GM19324 (cell line): ENCODE results near the gene DEFB114.
"Not testable (repeated sequence)": the region's sequence is repeated elsewhere in the genome, so short reads cannot be mapped to it uniquely, and the experiment has no call there.

Source experiments
- ATAC-seq: cut with Tn5 transposase; IDR thresholded peaks from one replicate; pipeline ENCODE4 v1.9.1; 2021; ENCODE audit warnings: mild to moderate bottlenecking, moderate library complexity; ENCODE audit not compliant: unreplicated experiment, low FRiP score

The DEFB114 gene, protein sequence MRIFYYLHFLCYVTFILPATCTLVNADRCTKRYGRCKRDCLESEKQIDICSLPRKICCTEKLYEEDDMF

DNA sequence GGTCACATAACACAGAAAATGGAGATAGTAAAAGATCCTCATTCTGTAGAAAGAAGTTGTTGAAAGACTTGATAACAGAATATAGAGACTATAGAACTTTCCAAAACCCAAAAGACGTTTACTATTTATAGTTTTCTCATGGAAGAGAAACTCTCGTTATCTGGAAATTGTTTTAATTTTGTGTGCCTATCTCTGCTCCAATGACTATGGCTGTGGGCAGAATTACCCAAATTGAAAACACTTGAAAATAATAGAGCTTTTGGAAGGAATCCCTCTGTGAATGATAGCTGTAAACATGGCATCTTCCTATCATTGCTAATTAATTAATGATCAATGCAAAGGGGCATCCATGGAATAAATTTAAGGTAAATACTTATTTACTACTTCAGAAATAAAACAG lies at the start of gene DEFB114:
DEFB114 (minus strand) TSS at position 101 of the 400 bp plus-strand sequence; CDS start at position 42, 59 bp downstream.
- no peak for ATAC-seq

GRCh38 chr6:50007819-50008218 lies 43.9 kb upstream of the DEFB114 start:
- ATAC-seq = no peak

GRCh38 chr6:50003139-50003538 lies 39.2 kb upstream of the DEFB114 start:
- ATAC-seq = no peak

DNA sequence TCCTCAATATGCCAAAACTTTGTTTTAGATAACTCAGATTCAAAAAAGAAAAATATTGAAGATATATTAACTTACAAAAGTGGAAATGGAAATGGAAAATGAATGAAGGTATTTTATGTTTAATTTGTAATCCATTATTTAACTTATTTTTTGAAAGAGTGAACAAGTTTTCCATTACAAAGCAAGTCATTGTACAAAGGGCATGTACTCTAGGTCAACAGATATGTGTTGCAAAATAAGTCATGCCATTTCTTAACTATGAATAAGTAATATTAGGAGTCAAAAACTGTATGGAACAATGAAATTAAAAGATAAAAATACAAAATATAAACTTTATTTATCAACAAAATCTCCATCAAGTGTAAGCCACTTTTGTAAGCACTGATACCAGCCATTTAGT lies 31.3 kb upstream of the DEFB114 start:
- no peak for ATAC-seq

GRCh38 chr6:49988900-49989299 lies 24.9 kb upstream of the DEFB114 start:
- no peak for ATAC-seq

GRCh38 chr6:49987749-49988148 lies 23.8 kb upstream of the DEFB114 start:
- no peak for ATAC-seq

GRCh38 chr6:49986551-49986950 lies 22.6 kb upstream of the DEFB114 start:
- ATAC-seq = no peak

- no peak for ATAC-seq
Measured at GRCh38 chr6:49982046-49982445, 18.1 kb upstream of the DEFB114 start.

DNA sequence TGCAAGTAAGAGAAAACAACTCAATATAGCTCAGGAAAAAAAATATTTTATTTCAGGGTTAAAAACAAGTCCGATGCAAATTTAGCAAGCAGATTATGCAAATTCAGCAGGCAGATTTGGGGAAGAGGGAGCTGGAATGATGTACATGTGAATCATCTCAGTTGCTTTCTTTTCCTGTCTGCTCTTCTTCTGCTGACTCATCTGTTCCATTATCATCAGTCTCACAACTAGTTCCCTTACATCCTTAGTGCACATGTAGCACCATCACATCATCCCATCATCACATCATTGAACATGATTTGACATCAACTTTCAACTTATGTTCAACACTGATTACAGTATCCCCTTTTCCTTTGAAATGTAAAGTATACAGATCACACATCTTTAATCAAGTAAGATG lies 16.9 kb upstream of the DEFB114 start:
- peak; percentile 44 for ATAC-seq

DNA sequence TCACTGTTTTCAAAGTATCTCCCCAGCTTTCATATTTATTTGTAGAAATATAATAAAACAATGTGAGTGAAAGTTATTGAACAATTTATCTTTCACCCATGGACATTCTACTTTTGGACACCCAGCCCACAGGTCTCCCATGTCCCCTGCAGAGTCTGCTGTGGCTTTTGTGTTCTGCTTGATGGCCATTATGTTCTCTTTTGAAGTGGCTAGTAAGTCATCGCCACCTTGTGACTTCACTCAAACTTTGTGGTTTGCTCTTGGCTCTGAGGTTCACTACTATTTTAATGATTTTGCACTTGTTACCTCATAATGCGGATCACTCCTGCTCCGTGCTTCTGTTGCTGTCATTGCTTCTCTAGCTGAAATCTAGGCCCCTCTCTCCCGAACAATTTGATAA lies 15.6 kb upstream of the DEFB114 start:
- ATAC-seq = peak; percentile 53

DNA sequence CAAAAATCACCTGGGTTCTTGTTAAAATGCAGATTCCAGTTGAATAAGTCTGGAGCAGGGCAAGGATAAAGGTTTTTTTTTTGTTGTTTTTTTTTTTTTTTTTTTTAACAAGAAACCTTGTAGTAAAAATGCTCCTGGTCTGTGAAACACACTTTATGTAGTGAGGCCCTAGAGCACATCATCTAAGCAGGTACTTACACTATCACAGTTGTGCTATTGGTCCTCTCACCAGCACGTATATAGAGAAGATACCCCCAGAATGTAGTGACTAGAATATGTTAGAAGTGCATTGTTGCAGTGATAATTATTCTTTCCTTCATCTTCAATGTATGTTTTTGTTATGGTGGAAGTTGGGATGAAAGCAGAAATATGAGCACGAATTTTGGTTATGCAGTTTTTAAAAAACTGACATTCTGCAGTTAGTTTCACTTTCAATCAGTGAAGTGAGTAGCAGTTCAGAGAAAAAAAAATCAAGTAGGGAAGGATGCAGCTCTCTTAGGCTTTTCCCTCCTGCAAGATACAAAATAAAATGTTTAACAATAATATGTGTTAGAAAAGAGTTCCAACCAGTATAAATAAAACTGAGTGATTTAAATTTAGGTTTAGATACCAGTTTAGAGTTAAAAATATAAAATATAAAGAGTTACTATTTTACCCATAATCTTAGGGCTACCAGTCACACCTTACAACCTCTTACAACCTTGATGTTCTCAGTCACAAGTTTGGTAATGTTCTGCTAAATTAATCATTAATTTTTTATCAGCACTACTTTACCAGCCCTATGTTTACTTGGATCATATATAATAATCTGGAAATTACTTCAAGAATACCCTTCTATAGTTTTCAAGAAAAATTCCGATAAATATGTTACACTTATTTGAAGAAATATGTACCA lies 14.6 kb upstream of the DEFB114 start:
- ATAC-seq = peak; percentile 56

DNA sequence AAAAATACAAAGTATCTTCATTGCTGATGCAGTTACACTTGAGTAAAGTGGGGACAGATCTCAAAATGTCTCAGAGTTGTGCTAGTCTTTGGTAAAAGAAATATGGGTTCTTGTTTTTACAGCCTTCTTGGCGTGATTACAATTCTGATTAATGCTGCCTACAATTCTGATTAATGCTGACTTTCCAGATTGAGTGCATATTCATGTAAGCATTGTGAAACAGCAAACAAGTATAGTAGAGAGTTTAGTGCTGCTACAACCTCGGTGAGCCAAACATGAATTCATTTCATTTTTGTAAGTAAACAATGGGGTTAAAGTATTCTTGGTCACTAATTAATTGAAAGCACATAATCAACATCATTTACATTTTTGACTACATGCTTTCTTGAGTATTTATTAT lies 5.6 kb upstream of the DEFB114 start, which contains the start of gene DEFB113:
DEFB113 (minus strand) TSS at position 21 of the 400 bp plus-strand sequence; CDS start at position 21, 0 bp downstream.
- no peak for ATAC-seq

- ATAC-seq = no peak
Measured at GRCh38 chr6:49966823-49967222, 2.9 kb upstream of the DEFB114 start.

GRCh38 chr6:49966334-49966733 lies 2.4 kb upstream of the DEFB114 start:
- ATAC-seq = no peak

DNA sequence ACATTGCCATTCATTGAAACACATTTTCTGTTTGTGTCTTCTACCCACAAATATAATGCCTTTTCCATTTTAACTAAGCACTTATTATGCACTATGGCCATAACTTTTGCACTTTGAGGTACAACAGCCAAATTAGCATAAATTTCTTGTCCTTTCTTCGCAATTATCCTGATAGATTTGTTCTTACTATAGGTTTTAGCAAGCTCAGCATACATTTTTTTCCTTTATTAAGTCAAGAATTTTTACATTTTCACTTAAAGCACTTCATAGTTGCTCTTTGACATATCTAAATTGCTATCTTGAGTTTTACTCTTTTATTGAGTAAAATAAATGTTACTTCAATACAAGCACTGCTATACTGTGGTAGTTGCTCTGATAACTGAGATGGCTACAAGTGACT lies 5.8 kb downstream of the DEFB114 start:
- no peak for ATAC-seq

- no peak for ATAC-seq
Measured at GRCh38 chr6:49955847-49956246, 8.1 kb downstream of the DEFB114 start.

DNA sequence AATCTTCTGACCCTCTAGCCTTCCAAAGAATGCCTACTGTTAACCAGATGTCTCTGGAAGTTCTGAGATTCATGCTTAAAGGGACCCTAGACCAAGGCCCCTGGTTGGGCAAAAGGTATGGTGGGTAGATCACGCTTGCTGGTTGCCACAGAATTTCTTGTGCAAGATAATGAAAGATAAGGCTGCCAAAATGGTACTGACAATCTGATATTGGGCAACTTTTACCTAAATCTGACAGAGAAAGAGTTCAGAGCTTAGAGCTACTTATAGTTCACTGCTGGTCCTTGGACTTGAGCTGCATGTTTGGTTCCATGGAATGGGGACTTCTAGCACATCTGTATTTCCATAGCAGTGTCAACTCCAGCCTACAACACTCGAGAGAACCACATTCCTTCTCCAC lies 12.0 kb downstream of the DEFB114 start:
- no peak for ATAC-seq

GRCh38 chr6:49950415-49950751 lies 13.6 kb downstream of the DEFB114 start:
- ATAC-seq = no peak

GRCh38 chr6:49949062-49949461 lies 14.9 kb downstream of the DEFB114 start:
- ATAC-seq = no peak

DNA sequence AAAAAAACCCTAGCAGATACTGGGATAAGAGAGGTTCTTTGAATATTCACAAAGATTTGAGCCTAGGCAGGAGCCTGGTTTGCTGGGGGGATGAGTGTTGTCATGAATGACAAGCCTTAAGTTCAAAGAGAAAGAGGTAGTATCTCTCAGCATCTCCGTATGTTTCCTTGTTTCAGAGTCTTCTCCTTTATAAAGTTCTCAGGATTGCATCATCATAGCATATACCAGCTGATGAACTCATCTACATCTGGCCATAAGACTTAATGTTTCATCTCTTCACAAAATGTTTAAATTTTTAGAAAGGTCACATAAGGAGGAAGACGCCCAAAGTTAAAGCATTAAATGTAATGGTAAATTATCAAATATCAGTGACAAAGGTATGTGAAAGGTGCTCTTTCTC lies 17.1 kb downstream of the DEFB114 start:
- no peak for ATAC-seq

DNA sequence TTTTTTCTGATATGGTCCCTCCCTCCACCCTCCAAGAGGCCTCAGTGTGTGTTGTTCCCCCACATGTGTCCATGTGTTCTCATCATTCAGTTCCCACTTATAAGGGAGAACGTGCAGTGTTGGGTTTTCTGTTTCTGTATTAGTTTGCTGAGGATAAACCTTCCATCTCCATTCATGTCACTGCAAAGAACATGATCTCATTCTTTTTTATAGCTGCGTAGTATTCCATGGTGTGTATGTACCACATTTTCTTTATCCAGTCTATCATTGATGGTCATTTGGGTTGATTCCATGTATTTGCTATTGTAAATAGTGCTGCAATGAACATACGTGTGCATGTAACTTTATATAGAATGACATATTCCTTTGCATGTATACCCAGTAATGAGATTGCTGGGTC lies 19.9 kb downstream of the DEFB114 start:
- ATAC-seq = not testable (repeated sequence)

DNA sequence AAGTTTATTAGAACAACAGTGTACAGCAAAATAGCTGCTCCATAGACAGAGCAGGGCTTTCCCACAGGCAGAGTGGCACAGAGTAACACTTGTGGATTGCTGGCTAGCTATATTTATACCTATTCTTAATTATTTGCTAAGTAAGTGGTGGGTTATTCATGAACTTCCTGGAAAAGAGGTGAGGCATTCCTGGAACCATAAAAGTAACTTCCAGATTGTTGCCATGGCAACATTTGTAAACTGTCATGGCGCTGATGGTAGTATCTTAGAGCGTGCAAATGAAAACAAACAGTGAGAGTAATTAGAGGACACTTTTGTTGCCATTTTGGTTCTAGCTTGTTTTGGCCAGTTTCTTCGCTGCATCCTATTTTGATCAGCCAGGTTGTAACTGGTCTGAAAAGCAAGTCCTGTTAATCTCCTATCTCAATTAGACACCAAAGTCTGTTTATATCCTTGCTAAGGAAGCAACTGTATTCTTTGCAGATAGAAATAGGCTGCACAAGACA lies 23.9 kb downstream of the DEFB114 start:
- ATAC-seq = no peak
